ENCODE measurements around the gene NT5DC1.
A peak's percentile ranks its signal among the peaks of the same experiment; 100 is the strongest.

NT5DC1 gene

DNA sequence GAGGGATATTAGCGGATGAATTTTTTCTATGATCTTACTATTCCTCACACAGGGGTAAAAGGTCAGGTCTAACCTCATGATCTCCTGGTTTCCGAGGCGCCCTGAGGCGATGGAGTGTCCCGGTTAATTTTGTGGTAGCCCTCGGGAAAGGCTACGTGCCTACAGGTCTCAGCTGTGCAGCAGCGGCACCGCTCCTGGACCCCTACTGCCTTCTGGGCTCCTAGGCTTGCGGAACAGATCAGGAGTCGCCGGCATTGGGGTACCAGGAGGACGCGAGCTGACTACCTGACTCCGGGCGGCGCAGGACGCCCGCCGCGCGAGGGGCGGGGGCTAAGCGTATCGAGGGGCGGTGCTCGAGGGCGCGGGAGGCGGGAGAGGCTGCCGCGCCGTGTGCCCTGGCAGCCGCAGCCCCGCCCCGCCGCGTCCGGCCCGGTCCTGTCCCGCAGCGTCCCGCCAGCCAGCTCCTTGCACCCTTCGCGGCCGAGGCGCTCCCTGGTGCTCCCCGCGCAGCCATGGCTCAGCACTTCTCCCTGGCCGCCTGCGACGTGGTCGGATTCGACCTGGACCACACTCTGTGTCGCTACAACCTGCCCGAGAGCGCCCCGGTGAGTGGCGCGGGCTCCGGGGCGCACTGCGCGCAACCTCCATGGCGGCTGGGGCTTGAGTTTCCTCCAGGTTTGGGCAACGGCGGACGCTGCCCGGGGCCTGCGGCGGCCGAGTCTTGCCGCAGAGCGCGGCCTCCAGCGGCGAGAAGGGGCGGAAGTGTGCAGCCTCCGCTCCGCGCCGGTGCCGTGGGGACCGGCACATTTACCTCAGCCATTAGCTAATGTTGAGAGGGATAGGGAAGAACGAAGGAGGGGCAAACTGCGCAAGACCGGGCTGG lies at the start of gene NT5DC1:
Gene NT5DC1, plus strand, starts transcription at position 435 of the 883 bp plus-strand sequence. Its CDS starts 78 bp downstream, at position 513.
- DNase-seq (ENCODE audit: low read depth): peak; percentile 37

DNA sequence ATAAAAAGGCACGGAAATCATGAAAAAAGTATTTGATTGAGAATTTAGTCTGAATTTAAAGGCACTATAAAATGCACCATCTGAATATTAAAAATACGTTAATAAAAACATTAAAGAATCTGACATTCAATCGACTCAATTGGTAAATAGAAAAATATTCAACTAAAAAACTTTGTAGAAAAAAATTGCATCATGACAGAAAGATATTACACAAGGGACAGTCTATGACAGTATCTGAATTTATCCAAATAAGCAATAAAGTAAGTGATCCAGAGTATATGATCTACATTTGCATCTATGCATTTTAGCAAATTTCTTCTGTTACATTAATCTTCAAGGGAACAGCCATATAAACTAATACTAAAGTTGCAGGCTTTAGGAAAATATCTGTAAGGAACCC lies 49.4 kb upstream of the NT5DC1 start:
- no peak for DNase-seq (ENCODE audit: low read depth)

DNA sequence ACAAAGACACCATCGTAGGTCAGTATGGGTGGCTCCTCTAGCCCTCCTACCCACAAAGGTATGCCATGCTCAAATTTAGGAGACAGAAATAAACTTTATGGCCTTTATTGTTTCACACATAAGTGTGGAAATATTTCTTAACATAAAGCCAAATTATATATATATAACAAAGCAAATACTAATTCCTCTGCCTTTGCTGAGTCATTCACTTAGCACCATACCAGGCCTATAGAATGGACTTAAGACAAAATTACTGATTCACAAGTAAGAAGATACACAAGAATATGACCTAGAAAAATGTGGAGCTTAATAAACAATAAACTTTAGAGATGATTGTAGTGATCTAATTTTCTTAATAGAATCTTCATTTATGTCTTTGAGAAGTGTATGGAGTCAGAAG lies 45.1 kb upstream of the NT5DC1 start:
- no peak for DNase-seq (ENCODE audit: low read depth)

DNA sequence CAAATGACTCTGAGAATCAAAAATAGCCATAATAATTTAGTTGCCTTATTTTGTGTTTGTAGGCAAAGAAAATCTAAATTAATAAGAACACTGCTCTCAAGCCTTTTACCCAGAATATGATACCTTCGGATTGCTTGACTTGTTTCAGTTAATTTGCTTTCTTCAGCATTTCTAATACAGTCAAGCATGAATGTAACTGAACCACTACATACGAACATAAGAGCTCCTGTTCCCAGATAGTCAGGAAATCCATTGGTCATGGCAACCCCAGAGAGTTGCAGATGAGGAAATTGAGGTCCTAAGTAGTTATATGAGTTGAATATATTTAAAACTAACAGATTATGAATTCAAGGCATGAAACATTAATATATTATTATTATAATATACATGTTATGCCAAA lies 42.9 kb upstream of the NT5DC1 start:
- no peak for DNase-seq (ENCODE audit: low read depth)

- DNase-seq (ENCODE audit: low read depth): no peak
Observed at GRCh38 chr6:116059713-116060571, 40.7 kb upstream of the NT5DC1 start.

DNA sequence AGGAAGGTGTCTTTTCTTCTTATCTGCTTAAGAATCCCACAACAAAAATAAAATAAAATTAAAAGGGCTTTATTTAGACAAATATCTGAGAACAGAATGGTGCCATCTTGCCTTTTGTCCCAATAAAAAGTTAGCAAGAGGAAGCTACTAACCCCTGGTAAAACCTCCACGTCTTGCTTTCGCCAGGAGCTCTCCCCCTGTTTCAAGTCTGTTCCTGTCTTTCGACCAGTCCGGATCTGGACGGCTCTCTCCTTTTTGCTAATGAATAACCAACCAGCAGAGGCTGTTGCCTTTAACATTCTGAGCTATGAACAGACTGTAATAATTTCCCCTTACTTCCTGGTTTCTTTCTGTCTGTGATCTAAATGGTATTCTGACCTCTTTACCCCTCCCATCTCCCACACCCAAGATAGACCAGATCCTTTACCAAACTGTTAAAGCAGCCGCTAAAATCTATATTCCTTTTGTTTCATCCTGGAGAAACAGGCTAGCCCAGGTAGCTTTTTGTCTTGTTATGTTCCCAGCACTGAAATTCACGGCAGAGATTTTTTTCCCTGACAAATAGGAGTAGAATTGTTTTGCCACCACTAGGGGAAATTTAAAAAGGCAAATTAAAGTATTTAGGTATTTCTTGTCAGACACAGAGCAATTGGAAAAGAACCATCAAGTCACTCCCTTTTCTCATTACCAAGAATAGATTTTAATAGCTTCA lies 39.9 kb upstream of the NT5DC1 start, which contains the start of gene FRK:
Gene FRK, minus strand, starts transcription at position 320 of the 712 bp plus-strand sequence. CDS start 580 bp downstream, outside the sequence.
- peak; percentile 33 for DNase-seq (ENCODE audit: low read depth)

DNA sequence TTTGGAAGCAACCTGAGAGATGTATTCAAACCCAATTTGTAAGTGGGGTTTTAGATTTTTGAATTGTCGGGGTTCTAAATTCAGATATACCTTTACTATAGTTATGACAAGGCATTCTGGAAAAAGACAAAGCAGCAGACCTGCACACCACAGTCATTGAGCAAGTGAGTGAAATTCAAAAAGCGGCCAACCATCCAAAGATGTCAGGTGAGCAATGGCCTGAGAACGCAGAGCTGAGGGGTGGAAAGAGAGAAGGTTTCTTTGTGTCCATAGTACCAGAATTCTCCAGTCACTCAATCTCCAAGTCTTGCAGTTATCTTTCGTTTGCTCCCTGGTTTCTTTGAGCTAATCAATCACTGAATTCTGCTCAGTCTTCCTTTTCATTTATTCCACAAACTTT lies 38.2 kb upstream of the NT5DC1 start:
- no peak for DNase-seq (ENCODE audit: low read depth)

- no peak for DNase-seq (ENCODE audit: low read depth)
Observed at GRCh38 chr6:116064666-116065065, 36.0 kb upstream of the NT5DC1 start.

DNA sequence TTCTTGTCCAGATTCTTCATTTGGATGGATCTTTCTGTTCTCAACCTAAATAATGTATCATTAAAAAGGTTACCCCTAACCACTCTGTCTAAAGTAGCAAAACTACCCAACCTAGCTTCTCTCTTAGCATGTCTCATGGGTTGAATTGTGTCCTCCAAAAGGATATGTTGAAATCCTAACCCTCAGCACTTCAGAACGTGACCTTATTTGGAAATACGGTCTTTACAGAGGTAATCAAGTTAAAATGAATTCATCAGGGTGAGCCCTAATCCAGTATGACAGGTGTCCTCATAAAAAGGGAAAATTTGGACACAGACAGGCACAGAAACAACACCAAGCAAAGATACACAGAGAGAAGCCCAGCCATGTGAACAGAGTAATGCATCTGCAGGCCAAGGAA lies 33.9 kb upstream of the NT5DC1 start:
- no peak for DNase-seq (ENCODE audit: low read depth)

DNA sequence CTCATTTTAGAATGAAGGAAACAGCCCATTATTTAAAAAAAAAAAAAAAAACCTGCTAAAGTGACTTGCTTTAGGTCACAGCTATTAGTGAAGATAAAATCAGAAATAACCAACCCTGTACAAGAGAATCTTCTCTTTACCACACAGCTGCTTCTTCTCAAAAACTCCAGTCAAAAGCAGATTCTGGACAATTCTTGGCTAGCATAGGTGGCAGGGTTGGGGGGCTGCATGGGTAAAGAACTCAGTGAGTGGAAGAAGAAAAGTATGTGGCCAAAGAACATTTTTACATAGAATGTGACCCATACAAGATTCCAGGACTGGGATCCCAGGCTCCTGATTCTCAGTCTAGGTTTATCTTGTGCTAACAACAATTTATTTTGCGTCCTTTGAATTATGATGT lies 30.6 kb upstream of the NT5DC1 start:
- no peak for DNase-seq (ENCODE audit: low read depth)

DNA sequence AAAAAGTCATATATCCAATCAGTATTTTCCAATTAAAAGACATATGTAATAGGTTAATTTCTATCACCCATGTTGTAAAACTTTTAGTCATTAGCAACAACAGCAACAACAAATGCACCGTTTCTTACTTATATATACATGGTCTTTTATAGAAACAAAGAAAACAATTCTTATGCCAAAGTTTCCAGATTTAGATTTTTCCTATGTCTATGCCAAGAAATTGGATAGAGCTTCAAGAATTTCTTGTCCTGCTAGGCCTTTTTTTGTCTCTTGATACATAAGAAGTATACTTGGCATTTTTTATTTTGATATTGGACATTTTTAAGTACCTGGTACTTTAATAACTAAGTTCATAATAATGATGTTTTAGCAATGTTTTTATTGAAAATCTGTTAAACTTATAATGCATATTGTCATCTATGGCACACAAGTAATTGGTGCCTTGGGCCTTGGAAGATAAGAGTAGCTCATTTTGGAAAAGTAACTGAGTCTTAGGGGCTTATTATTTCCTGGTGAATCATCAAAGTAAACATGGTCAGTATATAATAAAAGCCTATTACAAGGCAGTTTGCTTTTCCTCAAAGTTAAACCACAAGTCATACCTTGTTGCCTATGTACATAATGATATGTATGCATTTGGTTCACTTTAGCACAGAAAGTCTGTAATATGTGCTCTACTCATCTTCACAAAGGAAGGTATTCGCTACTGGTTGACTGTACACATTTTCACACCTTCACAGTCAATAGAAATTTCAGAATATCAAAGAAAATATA lies 29.9 kb upstream of the NT5DC1 start:
- no peak for DNase-seq (ENCODE audit: low read depth)

DNA sequence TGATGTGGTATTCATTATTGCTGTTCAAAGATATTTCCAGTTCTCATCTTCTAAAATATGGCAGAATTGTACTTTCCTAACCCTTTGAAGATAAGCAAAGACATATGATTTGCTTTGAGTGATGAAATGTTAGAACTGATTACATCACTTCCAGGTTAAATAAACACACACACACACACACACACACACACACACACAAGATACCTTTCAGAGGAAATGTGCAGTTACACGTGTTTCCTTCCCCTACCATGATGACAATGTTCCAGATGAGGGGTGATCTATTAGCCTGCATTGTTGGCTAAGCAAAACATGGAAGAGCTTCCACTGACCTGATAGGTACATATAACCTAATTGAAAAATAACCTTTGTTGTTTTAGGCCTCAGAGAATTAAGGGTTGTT lies 28.3 kb upstream of the NT5DC1 start:
- no peak for DNase-seq (ENCODE audit: low read depth)

GRCh38 chr6:116073765-116074440 lies 26.8 kb upstream of the NT5DC1 start:
- DNase-seq (ENCODE audit: low read depth): no peak

GRCh38 chr6:116074732-116075390 lies 25.8 kb upstream of the NT5DC1 start:
- DNase-seq (ENCODE audit: low read depth): no peak

DNA sequence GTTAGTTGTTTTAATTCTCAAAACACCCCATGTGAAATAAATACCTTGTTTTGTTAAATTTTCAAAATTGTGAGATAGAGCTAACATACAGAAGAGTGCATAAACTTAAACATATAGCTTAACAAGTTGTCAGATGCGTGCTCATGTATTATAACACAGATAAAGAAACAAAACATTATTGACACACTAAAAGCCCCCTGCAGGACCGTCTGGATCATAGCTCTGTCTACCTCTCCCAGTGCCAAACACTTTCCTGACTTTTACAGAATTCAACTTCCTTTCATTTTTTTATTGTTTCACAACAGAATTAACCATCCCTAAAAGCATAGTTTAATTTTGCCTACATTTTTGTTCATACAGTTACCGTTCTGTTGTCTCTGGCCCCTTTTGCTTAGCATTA lies 22.1 kb upstream of the NT5DC1 start:
- no peak for DNase-seq (ENCODE audit: low read depth)

DNA sequence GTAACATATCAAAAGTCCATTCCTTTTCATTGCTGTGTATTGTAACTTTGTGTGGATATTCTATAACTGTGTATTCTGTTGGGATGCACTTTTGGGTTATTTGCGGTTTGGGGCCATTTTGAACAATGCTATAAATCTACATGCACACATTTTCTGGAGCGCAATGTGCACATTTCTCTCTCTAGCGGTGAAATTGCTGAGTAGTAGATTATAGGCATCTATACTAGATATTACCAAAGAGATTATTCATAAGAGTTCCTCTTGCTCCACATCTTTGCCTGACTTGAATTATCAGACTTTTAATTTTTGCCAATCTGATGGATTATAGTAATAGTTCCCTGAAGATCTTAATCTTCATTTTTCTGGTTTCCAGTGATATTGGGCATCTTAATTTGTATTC lies 21.7 kb upstream of the NT5DC1 start:
- no peak for DNase-seq (ENCODE audit: low read depth)

DNA sequence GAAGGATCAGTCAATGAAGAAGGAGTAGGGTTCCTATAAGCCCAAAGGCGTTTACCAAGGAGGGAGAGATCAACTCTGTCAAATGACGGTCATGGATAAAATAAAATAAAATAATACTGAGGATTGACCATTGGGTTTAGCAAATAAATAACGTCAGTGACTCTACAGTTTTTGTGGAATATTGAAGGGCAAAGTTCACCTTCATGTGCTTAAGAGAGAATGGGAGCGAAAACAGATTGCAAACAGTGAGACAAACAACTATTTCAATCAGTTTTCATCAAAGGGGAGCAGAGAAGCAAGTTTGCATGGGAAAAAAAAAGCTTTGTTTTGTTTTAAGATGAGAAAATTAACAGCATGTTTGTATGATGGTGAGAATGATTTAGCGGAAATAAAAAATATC lies 17.6 kb upstream of the NT5DC1 start:
- DNase-seq (ENCODE audit: low read depth): no peak

- DNase-seq (ENCODE audit: low read depth): no peak
Observed at GRCh38 chr6:116084284-116084683, 16.4 kb upstream of the NT5DC1 start.

DNA sequence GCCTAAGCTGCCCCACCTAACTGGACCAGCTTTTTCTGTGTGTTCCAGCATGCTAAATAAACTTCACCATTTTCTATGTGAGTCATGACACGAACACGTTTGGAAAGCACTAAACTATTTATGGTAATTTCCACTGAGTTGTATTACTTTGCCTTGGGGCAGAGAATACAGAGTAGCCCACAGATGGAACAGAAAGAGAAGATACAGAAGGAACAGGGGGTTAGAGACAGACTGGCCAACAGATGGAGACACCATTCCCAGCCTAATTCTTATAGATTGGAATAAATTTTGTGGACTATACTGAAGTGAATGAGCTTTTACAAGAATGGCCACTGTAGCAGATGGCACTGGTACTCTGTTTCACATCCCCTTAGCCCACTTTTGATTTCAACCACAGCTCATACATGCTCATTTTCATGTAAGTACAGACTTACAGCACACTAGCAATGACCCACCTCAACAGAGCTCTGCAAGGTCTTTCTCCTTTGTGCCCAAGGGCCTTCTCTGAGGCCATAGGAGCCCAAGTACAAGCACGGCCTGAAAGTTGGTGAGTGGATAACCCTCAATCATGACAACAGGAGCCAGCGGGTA lies 13.1 kb upstream of the NT5DC1 start:
- DNase-seq (ENCODE audit: low read depth): no peak

DNA sequence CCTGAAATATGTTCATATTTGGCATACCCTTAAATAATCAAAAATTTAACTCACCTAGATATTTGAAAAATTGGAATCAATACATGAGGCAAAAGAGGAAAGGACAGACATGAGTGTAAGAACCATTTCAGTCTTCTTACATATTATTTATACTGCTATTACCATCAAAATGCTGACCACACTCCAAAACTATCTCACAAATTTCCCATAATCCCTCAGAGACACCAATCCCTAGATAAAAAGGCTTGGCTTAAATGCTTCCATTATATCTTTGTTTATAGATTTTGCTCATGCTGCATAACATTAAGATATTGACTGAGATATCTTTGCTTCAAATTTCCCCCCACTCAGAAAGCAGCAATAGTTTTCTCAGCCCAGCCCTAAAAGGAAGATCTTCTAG lies 11.7 kb upstream of the NT5DC1 start:
- no peak for DNase-seq (ENCODE audit: low read depth)
